HG03575 (cell line): ENCODE data around the gene SHOC1.
"Not testable (repeated sequence)": the region's sequence is repeated elsewhere in the genome, so short reads cannot be mapped to it uniquely, and the experiment has no call there.

Experiments
- ATAC-seq: cut with Tn5 transposase; IDR thresholded peaks from one replicate; pipeline ENCODE4 v1.9.1; 2021; ENCODE audit not compliant: unreplicated experiment, insufficient number of reproducible peaks, low FRiP score; ENCODE audit errors: extremely low read depth

The SHOC1 gene

DNA sequence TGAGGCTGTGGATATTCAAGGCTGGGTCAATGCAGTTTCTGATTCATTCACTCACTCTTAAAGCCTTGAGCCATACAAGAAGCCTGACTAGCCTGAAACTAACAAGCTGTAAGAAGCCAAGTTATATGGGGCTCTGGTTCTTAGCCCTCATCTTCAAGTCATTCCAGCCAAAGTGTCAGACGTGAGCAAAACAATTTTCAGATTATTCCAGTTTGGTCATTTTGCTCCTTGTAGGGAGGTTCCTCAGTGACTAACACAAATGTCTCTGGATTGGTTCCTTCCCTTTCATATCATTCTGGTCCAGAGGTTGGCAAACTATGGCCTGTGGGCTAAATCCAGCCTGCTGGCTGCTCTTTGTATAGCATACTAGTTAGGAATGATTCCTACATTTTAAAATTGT is 12.5 kb upstream of the SHOC1 start:
- no peak for ATAC-seq

DNA sequence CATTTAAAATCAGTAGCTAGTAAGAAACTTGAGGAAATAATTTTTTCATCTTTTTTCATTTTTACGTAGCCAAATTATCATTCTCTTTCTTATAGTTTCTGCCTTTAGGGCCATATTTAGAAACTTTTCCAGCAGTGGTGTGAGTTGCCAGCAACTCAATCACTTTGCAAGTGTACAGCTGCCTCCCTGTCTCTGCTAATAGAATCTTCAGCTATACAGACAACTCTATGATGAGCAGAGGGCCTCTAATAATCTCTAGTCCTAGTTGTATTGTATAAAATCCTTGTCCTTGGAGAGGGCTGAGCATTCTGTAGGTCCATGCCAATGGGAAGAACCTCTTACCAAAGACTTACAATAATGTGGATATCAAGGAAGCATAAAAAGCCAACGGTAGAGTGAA is 11.5 kb upstream of the SHOC1 start:
- ATAC-seq: no peak

DNA sequence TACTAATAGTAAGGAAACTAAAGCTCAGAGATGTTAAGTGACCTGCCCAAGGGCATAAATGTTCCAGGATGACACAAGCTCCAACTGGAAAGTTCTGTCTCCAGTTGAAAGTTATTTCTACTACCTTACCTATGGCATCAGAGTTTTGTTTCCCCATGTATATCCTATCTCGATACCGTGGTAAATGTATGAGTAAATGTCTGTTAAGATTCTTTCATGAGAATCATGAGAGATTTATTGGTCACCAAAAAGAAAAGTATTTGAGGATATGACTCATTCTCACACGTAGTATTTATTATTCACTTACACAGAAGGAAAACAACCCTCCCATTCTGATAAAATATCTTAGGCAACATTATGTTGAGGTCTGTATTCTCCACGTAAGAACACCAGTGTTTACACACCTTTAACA is 11.1 kb upstream of the SHOC1 start:
- ATAC-seq: no peak

DNA sequence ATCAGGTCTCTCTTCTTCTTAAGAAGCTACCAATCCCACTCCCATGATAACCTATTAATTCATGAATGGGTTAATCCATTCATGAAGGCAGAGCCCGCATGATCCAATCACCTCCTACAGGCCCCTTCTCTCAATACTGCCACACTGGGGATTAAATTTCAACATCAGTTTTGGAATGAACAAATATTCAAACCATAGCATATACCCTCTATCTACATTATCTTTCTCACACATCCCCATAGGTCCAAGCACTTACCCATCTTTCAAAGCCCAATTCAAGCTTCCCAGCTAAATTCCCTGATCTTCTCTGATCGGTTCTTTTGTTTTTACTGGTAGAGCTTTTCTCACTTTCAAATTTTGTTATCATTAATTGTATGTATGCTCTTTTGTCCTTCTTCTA is 10.5 kb upstream of the SHOC1 start:
- no peak for ATAC-seq

DNA sequence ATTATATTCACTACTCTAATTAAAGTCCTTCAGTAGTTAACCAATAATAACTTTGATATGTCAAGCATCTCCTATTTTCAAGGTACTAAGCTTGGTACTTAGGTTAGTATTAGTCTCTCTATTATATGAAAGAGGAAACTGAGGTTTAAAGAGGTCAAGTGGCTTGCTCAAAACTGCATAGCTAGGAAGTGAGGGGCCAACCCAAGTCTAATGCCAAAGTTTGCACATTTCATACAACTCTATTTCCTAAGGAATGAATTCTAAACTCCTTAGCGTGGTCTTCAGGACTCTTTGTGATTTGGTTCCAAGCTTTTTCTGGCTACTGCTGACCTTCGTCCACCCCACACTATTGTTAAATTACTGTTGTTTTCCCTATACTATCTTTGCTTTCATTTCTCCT is 9.9 kb upstream of the SHOC1 start:
- ATAC-seq: no peak

DNA sequence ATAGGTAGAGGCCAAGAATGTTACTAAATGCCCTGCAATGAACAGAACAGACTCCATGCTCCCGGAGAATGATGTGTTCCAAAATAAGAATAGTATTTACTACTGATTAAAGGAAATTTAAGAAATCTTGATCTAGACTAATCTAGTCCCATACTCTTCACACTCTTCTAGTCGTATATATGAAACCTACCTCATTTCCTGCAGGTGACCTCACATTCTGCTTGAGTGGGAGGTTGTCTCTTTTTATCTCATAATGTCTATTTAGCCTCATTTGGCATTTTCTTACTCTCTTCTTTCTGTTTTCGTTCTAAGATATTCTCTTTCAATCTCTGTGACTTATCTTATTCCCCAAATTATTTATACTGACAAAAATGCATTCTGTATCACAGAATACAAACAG is 9.2 kb upstream of the SHOC1 start:
- ATAC-seq: no peak

DNA sequence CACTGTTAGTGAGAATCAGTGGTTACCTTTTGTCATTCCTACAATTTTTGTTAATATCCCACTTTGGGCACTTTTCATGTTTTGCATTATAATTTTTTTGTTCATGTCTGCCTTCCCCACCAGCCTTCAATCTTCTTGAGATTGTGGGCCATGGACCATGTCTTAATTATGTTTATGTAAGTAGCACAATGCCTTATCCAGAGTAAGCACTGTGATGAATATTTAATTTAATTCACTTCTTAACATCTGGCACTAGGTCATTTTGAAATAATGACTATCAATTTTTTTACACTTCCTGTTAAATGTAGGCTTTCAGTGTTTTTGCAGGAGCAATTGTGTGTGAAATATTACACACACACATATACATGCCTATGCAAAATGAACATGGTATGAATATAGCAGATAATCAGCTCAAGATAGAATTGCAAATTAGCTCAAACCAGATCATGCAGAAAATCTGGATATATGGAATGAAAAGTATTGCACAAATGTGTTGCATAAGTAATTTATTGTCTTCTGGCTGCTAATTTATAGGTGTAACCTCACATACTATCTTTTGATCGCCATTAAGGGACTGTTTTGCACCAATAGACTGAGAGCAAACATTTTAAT is 5.3 kb upstream of the SHOC1 start:
- ATAC-seq: no peak

DNA sequence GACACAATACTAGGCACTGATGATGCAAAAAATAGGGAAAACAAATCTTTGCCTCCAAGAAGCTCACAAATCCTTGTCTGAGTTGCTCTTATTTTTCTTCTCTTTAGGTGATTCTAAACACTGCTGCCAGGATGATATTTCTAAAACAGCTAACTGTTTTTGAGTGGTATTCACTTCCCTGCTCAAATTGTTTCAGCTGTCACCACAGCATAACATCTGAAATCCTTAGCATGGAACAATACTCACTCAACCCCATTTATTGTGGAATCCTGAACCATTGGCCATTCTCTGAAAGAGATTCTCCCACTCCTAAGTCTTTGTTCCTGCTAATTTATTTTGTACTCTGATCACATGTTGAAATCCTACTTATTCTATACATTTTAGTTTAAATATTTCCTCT is 4.8 kb upstream of the SHOC1 start:
- no peak for ATAC-seq

DNA sequence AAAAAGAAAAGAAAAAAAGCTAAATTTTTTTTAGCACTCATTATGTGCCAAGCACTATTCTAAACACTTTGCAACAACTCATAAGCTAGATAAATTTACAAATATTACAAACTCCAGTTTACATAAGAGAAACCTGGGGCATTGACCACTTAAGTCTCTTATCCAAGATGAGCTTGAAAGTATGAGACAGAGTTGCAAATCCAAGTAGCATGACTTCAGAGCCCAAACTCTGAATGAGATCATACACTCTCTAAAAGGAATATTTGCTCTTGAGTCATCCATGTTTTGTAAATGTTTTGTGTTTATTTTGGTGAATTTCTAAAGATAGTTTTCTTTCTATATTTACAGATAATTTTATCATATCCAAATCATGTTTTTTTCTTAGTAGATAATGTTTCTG is 4.0 kb upstream of the SHOC1 start:
- ATAC-seq: no peak

DNA sequence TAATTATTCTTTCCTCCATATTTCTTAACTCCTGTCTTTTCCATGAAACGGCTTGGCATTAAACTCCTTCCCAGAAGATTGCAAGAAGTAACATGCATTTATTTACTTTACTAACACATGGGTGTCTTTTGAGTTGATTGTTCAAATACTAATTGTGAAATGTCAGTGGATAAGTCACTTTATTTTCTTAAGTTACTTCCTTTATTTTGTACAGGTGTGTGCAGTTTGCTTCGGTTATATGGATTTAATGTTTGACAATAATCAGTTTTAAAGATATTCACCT is 761 bp upstream of the SHOC1 start:
- no peak for ATAC-seq

DNA sequence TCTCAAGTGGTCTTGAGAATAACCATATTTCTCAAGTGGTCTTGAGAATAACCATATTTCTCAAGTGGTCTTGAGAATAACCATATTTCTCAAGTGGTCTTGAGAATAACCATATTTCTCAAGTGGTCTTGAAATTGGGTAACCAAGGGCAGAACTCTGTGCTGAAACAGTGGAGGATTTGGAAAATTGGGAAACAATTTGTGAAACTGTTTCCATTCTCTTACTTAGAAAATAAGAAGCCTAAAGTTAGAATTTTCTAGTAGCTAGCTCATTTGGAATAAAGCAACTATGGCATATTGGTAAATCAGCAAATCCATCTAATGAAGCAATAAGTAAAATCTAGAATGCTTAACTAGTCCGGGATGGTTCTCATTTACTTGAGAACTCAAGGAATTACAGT is 2.9 kb downstream of the SHOC1 start:
- not testable (repeated sequence) for ATAC-seq

DNA sequence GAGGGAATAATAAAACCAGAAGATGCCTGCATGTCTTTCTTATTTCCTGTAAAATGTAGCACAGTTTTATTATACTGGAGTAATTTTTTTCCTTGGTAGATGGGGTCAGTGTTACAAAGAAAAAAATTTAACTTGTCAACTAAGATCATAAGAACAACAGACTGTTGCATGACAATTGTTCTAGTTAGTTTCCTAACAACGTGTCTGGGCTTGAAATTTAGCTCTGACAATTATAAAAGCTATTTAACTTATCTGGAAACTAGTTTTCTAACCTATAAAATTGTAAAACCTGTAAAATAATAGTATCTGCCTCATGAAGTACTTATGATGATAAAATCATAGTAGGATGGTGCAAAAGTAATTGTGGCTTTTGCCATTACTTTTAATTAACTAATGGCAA is 4.9 kb downstream of the SHOC1 start:
- ATAC-seq: no peak

DNA sequence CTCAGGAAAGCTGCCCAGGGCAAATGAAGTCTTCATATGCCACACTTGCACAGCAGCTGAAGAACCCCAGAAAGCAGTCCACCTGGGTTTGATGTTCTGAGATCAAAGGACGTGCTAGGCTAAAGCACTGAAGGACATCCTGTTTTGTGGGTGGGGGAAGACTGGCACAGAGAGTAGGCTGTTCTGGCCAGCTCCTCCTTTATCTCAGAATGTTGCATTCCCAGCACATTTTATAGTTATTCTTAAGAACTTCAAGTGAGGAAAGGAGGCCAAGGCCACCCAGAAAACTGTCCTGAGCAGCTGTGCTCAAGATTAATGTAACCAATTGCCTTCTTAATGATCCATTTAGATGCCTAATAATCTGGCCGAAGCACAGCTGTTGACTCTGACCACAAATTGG is 10.9 kb downstream of the SHOC1 start:
- ATAC-seq: no peak

DNA sequence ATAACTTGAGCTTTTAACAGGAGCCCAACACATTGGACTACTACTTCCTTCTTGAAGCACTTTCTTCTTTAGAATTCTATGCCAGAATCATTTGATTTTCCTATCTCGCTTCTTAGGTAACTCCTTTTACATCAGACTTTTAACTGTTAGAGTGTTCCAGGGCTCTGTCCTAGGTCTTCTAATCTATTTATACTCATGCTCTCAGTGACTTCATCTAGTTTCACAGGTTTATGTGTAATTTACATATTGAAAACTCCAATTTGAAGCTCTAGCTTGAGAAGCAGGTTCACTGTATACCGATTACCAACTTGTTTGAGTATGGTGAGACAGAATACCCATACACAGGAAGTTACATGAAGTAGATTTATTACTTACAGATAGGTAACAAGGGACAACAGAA is 11.3 kb downstream of the SHOC1 start:
- ATAC-seq: no peak

DNA sequence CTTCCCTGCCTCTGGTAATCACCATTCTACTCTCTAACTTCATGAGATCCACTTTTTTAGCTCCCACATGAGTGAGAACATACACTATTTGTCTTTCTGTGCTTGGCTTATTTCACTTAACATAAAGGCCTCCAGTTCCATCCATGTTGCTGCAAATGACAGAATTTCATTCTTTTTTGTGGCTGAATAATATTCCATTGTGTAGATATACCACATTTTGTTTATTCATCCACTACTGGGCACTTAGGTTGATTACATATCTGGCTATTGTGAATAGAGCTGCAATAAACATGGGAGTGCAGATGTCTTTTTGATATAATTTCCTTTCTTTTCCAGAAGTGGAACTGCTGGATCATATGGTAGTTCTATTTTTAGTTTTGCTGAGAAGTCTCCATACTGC is 28.7 kb downstream of the SHOC1 start:
- no peak for ATAC-seq

DNA sequence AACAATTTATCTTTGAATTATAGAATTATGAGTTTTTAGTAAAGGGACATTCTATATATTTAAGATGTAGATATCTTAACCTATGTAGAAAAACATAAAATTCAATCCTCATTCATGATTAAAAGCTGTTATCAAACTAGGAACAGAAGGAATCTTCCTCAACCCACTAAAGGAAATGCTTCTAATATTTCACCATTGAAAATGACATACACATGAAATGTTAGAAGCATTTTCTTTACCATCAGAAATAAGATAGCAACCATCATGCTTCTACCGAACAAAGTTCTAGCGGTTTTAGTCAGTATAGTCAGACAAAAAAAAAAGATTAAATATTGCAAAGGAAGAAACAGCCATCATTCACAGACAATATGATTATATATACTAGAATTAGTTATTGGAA is 32.2 kb downstream of the SHOC1 start:
- ATAC-seq: no peak

DNA sequence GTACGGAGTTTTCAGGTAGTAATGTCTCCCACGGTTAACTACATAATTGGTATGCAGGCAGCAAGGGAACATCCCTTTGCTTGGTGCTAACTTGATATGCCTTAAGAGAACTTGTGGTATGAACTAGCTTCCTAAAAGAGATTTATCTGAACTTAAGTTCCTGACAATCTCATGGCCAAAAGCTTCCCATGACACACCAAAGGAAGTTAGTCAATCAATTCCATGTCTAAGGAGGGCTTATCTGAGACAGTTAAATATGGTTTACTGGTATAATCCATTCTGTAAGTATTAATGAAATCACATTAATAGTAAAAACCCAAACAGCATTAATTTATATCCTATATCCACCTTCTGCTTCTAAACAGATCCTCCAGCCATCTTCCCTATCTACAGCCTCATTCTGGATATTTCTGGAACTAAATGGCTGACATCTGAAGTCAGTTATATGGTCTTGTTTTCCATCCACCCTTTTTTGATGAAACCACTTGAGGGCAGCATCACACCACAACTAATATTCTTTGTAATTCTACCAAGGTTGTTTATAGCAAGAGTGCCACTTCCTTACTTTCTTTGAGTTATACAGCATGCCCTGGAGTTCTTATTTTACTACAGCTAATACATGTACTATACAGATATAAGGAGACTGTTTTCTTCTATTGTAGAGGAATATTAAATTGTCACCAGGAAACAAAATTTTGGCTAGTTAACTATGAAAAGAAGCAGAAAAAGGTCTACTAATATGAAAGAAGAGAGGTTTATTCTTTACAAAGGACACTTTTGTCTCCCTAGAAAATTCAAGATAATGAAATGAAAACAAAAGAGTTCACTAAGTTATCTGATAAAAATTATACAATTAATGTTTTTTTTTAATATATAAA is 34.7 kb downstream of the SHOC1 start:
- no peak for ATAC-seq

DNA sequence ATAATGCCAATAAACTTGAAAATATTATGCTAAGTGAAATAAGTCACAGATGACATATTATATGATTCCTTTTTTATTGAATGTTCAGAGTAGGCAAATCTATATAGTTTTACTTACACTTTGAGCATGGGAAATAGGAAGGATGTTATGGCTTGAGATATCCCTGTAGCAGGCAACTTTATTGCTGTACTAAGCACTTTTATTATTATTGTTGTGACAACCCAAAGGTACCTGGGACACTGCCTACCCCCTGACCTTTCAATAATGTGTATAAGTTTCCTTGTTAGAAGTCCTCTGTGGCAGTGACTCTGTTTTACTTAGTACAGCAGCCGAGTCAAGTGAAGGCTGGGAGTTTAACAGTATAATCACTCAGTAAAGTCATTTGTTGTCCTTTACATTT is 39.9 kb downstream of the SHOC1 start:
- ATAC-seq: no peak

DNA sequence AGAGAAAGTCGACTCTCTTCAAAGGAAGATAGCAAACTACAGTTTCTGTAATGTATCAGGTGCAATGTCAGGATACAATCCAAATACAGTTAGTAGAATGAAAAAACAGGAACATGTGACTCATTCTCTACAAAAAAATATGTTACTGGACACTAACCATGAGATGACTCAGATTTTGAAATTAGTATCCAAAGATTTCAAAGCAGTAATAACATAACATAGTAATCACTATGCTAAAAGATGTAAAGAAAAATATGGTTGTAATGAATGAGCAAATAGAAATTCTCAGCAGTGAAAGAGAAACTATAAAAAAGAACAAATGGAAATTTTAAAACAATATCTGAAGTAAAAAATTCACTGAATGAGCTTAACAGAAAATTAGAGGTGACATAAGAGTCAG is 42.3 kb downstream of the SHOC1 start:
- no peak for ATAC-seq
